GM10266 (cell line): Measurements from ENCODE around the gene MAPRE3.

Experiments used
- DNase-seq: peaks from one replicate; pipeline ENCODE4 v3.0.0; 2012; ENCODE audit errors: extremely low spot score
- TF ChIP-seq, protein P1 (sequence below): IDR thresholded peaks from 2 replicates; pipeline ENCODE4 v1.5.1; 2012; ENCODE audit warnings: mild to moderate bottlenecking, low read depth; ENCODE audit not compliant: control insufficient read depth, insufficient read depth; ENCODE audit errors: missing control alignments

Gene MAPRE3

GRCh38 chr2:26941486-26941885 is 29.0 kb upstream of the MAPRE3 start:
- TF ChIP-seq, protein P1, sequence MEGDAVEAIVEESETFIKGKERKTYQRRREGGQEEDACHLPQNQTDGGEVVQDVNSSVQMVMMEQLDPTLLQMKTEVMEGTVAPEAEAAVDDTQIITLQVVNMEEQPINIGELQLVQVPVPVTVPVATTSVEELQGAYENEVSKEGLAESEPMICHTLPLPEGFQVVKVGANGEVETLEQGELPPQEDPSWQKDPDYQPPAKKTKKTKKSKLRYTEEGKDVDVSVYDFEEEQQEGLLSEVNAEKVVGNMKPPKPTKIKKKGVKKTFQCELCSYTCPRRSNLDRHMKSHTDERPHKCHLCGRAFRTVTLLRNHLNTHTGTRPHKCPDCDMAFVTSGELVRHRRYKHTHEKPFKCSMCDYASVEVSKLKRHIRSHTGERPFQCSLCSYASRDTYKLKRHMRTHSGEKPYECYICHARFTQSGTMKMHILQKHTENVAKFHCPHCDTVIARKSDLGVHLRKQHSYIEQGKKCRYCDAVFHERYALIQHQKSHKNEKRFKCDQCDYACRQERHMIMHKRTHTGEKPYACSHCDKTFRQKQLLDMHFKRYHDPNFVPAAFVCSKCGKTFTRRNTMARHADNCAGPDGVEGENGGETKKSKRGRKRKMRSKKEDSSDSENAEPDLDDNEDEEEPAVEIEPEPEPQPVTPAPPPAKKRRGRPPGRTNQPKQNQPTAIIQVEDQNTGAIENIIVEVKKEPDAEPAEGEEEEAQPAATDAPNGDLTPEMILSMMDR = no peak
- DNase-seq = no peak

DNA sequence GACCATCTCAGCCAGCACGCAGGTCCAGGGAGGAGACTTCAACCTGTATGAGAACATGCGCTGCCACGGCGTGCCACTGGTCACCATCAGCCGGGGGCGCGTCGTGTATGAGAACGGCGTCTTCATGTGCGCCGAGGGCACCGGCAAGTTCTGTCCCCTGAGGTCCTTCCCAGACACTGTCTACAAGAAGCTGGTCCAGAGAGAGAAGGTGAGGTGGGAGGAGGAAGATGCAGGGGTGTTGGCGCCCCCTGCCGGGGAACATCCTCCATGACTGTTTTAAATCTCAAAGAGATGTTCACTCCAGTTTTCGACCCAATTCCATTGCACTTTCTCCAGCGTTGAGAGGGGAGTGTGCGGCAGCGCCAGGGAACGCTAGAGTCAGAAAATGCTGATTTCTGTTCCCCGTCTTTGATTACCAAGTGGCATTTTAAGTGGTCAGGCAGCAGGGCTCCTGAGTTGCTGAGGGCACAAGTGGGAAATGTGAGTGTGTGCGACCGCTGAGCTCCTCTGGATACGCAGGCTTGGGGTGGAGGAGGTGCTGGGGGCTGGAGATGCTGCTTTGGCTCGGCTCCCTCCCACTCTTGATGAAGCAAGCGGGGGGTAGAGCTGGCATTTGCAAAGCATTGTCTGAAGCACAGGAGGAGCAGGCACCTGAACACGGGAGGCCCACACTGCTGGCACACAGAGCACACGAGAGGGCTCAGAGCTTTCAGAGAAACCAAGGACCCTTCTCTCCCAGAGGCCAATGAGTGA is 27.7 kb upstream of the MAPRE3 start:
- TF ChIP-seq, protein P1 = peak; percentile 76
- DNase-seq = peak; percentile 82

DNA sequence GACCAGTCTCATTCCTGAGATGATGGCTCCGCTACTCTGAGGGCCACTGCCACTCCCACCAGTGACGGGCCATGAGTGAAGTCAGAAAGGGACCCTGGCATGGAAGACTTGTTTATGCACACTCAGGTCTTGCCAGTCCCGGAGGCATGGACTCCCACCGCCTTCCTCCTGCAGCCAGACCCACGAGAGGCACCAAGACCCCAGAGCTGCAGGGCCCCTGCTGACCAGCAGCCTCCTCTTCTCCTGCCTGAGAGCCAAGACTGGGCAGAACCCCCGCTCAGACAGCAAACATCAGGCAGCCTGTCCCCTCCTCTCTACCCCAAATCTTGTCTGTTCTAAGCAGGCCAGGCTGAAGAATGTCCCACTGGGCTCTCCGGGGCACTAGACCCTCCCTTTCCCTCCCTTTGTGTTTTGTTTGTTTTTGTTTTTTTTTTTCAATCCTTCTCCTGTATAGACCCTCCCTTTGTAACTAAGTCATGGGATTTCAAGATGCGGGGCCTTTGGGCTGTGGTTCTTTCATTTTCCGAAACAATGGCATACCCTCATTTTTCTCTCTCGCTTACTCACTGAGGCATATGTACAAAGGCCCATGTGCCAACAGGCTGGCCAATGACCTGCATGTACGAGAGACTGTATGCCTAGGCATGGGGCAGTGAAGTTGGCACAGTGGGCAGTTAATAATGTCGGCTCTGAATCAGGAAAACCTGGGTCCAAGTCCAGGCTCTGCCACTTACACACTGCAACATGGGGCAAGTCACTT is 24.3 kb upstream of the MAPRE3 start:
- no peak for DNase-seq
- TF ChIP-seq, protein P1 = no peak

- no peak for DNase-seq
Measured at GRCh38 chr2:26946841-26947784, 23.3 kb upstream of the MAPRE3 start.

DNA sequence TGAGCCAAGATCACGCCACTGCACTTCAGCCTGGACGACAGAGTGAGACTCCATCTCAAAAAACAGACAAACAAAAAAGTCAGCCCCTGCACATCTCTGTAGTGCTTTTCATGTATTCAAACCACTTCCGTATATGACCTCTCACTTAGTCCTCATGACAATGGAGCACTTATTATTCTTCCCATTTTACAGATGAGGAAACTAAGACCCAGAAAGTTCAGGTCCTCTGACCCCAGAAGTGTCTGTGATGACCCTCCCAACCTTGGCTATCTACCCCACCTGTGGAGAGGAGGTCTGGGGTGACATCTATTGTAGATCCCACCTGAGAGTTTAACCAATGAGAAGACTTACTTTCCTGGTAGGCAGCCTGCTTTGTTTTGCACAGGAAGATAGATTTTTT is 21.6 kb upstream of the MAPRE3 start:
- DNase-seq = no peak
- TF ChIP-seq, protein P1 = no peak

More at GRCh38 chr2:26946841-26947784, 23.3 kb upstream of the MAPRE3 start:
- TF ChIP-seq, protein P1 = no peak

DNA sequence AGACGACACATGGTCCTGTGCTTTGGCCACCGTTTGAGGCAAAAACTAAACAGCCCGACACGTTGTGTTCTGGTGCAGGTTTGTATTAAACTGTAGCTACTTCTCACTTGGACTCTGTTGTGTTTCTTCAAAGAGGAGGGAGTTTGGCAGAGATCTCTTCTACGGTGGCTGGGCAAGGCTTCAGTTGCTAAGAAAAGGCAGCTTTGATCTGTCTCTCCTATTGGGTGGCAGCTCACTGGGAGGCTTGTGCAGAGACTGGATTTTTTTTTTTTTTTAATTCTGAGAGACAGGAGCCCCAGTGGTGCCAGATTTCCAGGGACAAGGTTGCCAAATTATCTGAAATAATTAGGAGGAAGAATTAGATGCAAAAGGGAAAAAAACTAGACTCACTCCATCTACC is 20.2 kb upstream of the MAPRE3 start:
- DNase-seq = no peak
- TF ChIP-seq, protein P1 = no peak
